Endothelial cell of umbilical vein (primary cell): ENCODE measurements around the gene APOBEC3C.

Source experiments
- EZH2 ChIP-seq: IDR thresholded peaks from 2 replicates; pipeline ENCODE4 v1.6.1; 2012; ENCODE audit warnings: borderline replicate concordance, low read depth, mild to moderate bottlenecking, moderate library complexity, low read length, inconsistent platforms; ENCODE audit not compliant: severe bottlenecking
- MYC ChIP-seq: IDR thresholded peaks from one replicate; pipeline ENCODE4 v1.6.1; 2011; ENCODE audit warnings: mild to moderate bottlenecking, low read depth, low read length
- POLR2A ChIP-seq: IDR thresholded peaks from 2 replicates; pipeline ENCODE4 v1.6.1; 2012; ENCODE audit warnings: low read depth, mild to moderate bottlenecking, control low read depth, low read length
- POLR2AphosphoS5 ChIP-seq: IDR thresholded peaks from 2 replicates; pipeline ENCODE4 v1.6.1; 2012; ENCODE audit warnings: low read depth, mild to moderate bottlenecking, control low read depth, low read length, moderate library complexity; ENCODE audit not compliant: insufficient read depth
- TF ChIP-seq, protein P1 (sequence below), 2 donors: IDR thresholded peaks; 1 replicate in 1 of 2; 2 replicates in 1 of 2; pipeline ENCODE4 v1.5.1; 2011; ENCODE audit warnings: low read length in 2 of 2, mild to moderate bottlenecking in 2 of 2, moderate library complexity in 2 of 2, control low read depth in 1 of 2, inconsistent platforms in 1 of 2, low read depth in 1 of 2; ENCODE audit not compliant: insufficient read depth in 1 of 2; ENCODE audit errors: extremely low read depth in 1 of 2

DNA sequence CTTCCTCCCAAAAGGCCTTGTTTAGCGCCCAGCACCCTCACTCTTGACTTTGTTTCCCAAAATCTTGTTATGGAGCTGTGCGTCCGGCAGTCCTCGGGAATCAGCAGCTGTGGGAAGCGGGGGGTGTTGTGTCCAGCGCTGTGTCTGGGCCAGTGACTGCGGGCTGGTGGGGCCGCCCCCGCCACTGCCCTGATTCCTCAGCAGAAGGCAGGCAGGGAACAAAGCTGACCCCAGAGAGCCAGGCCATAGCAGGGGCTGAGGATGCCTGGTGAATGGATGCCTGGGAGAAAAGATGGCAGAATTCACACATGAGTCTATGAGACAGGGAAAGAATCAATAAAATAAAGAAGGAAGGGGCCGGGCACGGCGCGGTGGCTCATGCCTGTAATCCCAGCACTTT is 2.5 kb downstream of the APOBEC3C start:
- TF ChIP-seq, protein P1, sequence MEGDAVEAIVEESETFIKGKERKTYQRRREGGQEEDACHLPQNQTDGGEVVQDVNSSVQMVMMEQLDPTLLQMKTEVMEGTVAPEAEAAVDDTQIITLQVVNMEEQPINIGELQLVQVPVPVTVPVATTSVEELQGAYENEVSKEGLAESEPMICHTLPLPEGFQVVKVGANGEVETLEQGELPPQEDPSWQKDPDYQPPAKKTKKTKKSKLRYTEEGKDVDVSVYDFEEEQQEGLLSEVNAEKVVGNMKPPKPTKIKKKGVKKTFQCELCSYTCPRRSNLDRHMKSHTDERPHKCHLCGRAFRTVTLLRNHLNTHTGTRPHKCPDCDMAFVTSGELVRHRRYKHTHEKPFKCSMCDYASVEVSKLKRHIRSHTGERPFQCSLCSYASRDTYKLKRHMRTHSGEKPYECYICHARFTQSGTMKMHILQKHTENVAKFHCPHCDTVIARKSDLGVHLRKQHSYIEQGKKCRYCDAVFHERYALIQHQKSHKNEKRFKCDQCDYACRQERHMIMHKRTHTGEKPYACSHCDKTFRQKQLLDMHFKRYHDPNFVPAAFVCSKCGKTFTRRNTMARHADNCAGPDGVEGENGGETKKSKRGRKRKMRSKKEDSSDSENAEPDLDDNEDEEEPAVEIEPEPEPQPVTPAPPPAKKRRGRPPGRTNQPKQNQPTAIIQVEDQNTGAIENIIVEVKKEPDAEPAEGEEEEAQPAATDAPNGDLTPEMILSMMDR (IDR thresholded peaks at IDR 0.05; ENCODE audit: extremely low read depth in 1 of 2, insufficient read depth in 1 of 2, low read depth in 1 of 2, low read length in 2 of 2): no peak
- TF ChIP-seq EZH2 (no peak), POLR2A (no peak), POLR2AphosphoS5 (no peak), MYC (no peak)
